SK-N-SH (cell line): Measurements from ENCODE around the gene DTX1.

Source experiments
- CHD2 ChIP-seq: fragments of 150-350 bp; IDR thresholded peaks from 2 replicates; pipeline ENCODE4 v1.6.1; 2018; ENCODE audit warnings: low read length; ENCODE audit not compliant: partially characterized antibody
- TF ChIP-seq, protein P1 (sequence below): fragments of 200-600 bp; sonication (generic); IDR thresholded peaks from 2 replicates; pipeline ENCODE4 v1.6.1; 2017; ENCODE audit warnings: antibody characterized with exemption, mild to moderate bottlenecking, moderate library complexity

DNA sequence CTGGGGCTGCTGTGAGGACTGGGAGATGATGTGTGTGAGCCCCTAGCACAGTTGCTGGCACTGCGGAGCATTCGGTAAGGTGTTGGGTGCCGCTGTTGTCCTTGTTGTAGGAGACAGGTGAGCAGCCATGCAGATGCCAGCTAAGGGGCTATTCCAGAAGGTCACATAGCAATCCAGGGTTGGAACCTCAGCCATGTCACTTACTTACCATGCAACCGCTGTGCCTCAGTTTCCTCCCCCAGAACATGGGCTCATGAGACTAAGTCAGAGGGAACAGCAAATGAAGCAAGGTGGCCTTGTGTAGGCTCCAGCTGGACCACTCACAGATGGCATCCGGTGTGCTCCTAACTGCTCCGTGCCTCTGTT lies 13.2 kb downstream of the DTX1 start:
- TF ChIP-seq, protein P1, sequence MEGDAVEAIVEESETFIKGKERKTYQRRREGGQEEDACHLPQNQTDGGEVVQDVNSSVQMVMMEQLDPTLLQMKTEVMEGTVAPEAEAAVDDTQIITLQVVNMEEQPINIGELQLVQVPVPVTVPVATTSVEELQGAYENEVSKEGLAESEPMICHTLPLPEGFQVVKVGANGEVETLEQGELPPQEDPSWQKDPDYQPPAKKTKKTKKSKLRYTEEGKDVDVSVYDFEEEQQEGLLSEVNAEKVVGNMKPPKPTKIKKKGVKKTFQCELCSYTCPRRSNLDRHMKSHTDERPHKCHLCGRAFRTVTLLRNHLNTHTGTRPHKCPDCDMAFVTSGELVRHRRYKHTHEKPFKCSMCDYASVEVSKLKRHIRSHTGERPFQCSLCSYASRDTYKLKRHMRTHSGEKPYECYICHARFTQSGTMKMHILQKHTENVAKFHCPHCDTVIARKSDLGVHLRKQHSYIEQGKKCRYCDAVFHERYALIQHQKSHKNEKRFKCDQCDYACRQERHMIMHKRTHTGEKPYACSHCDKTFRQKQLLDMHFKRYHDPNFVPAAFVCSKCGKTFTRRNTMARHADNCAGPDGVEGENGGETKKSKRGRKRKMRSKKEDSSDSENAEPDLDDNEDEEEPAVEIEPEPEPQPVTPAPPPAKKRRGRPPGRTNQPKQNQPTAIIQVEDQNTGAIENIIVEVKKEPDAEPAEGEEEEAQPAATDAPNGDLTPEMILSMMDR, result no peak
- TF ChIP-seq CHD2, result no peak
